Heart left ventricle (tissue), 16 donors: ENCODE data around the gene CDK6. TPM values are rescaled to one million over a fixed set of nuclear protein-coding genes. Genes with fewer than 3 reads are reported as not detected.

Experiments
- ATAC-seq, 4 donors: fragments of 200-7000 bp; cut with Tn5 transposase; one replicate each; pipeline ENCODE4 v1.9.1; 2020 to 2022; ENCODE audit warnings: moderate library complexity in 4 of 4, mild to moderate bottlenecking in 3 of 4, moderate number of reproducible peaks in 1 of 4
- DNase-seq, 5 donors: peaks; one replicate each; pipeline ENCODE4 v3.0.0-alpha.2; 2020
- H3K27ac ChIP-seq, 12 donors: fragments of 200-600 bp; sonication (generic) in 4 of 12; one replicate each; pipeline versions ENCODE4 v1.5.0 to v1.8.0; 2016 to 2022; ENCODE audit warnings: mild to moderate bottlenecking in 2 of 12
- H3K27me3 ChIP-seq, 9 donors: fragments of 200-600 bp; sonication (generic) in 2 of 9; one replicate each; pipeline versions ENCODE4 v1.5.1 to v1.8.0; 2016 to 2022; ENCODE audit warnings: mild to moderate bottlenecking in 3 of 9
- H3K36me3 ChIP-seq, 9 donors: fragments of 200-600 bp; sonication (generic) in 2 of 9; one replicate each; pipeline versions ENCODE4 v1.5.0 to v1.8.0; 2018 to 2022; ENCODE audit warnings: mild to moderate bottlenecking in 2 of 9
- H3K4me1 ChIP-seq, 12 donors: fragments of 200-600 bp; sonication (generic) in 4 of 12; one replicate each; pipeline versions ENCODE4 v1.5.0 to v1.8.0; 2016 to 2022; ENCODE audit warnings: mild to moderate bottlenecking in 3 of 12
- H3K4me3 ChIP-seq, 12 donors: fragments of 200-600 bp; sonication (generic) in 4 of 12; one replicate each; pipeline versions ENCODE4 v1.5.0 to v1.8.0; 2017 to 2022; ENCODE audit warnings: mild to moderate bottlenecking in 9 of 12, moderate library complexity in 4 of 12
- H3K9me3 ChIP-seq, 12 donors: fragments of 200-600 bp; sonication (generic) in 4 of 12; one replicate each; pipeline versions ENCODE4 v1.5.0 to v1.8.0; 2016 to 2022; ENCODE audit warnings: mild to moderate bottlenecking in 1 of 12
- POLR2A ChIP-seq, 2 donors: fragments of 450-650 bp; IDR thresholded peaks; one replicate each; pipeline ENCODE4 v1.6.1; 2017; ENCODE audit warnings: antibody characterized with exemption in 2 of 2, mild to moderate bottlenecking in 2 of 2, moderate library complexity in 2 of 2
- WGBS, 4 donors: extraction: QIAGEN DNeasy Blood & Tissue Kit in 2 of 4; methylation state at CpG; one replicate each; pipeline versions ENCODE4 v1.1.5 to v1.1.7; 2013 to 2018; 5-methylcytosine and 5-hydroxymethylcytosine counted together
- intact Hi-C, 10 donors: fragments of 100-400 bp; cut with DNase I; formaldehyde crosslinking; loops; one replicate each; pipeline versions ENCODE4 v1.11.1 to v1.14.2; 2022
- polyA plus RNA-seq, 2 donors: library from polyadenylated mRNA; stranded (reverse); fragments of 200-250 nt; gene quantifications; one replicate each; pipeline ENCODE4 v1.2.3, GENCODE V29; 2013
- total RNA-seq, 9 donors: library from RNA; depleted of rRNA in 2 of 9; stranded (reverse); fragments of >200 nt in 2 of 9; fragmentation: NEBNext Ultra II Directional in 3 of 9; extraction: Animal tissue kit (Norgen Biotek cat#: 25700) in 3 of 9; gene quantifications; one replicate each; pipeline versions ENCODE4 v1.1.0 to v1.2.4, GENCODE V29; 2016 to 2023
- TF ChIP-seq, protein P1 (sequence below), 12 donors: fragments of 200-600 bp; sonication (generic) in 4 of 12; IDR thresholded peaks; one replicate each; pipeline versions ENCODE4 v1.5.0 to v1.8.0; 2018 to 2022; ENCODE audit warnings: antibody characterized with exemption in 12 of 12, mild to moderate bottlenecking in 5 of 12
- donor health status: ischemic (EF 13 %, LVEDD 7.1; RV severe dilation, severe dysfunction).
- donor health status: healthy with polysubstance abuse.
- donor health status: DM: no; HTN: yes; CAD: no.
- donor health status: DM: no; HTN: no; CAD: no.
- donor health status: ischemic (EF 25% LVEDD 6.9; RV normal size, moderate dysfunction).
- donor health status: ischemic (EF 25% LVEDD 5.7; RV mildly dilated, moderate dysfunction).
- donor health status: healthy.
- donor health status: DM: yes; HTN: yes; CAD: no.
- donor health status: ischemic (EF 35%, LVEDD 5.7; RV mildly dilated, moderate dysfunction).
- donor health status: nonischemic (EF 11% LVEDD 7.7; RV severe dilation, severe dysfunction).
- donor health status: DM: yes; HTN: yes; CAD: no.
- donor health status: PGD.
- donor health status: ischemic (EF 29% LVEDD 5.4; RV normal size, mild dysfunction).
- donor health status: nonischemic (EF 23%, LVEDD 6.1; RV moderate dilation, normal function).

The CDK6 gene
- total and polyA plus RNA-seq, 11 donors: 2.2 to 40.5 (median 18.7) TPM

DNA sequence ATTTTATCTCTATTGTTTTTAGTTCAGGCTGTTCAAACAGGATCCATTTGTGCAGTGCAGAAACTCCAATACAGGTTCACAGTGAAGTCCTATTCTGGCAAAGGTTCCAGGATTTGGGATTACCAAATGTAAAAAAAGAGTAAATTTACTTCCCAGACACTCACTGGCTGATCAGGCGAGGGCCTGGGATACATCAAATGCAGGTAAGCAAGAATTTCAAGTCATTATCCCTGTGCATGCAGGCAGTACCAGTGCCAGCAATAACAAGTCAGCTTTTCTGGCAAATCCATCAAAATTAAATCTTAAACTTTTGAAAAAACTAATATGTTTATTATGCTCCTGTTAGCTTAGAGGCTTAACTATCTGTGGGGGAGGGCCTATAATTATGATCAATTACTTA lies 6.3 kb downstream of the CDK6 start:
- TF ChIP-seq, protein P1, sequence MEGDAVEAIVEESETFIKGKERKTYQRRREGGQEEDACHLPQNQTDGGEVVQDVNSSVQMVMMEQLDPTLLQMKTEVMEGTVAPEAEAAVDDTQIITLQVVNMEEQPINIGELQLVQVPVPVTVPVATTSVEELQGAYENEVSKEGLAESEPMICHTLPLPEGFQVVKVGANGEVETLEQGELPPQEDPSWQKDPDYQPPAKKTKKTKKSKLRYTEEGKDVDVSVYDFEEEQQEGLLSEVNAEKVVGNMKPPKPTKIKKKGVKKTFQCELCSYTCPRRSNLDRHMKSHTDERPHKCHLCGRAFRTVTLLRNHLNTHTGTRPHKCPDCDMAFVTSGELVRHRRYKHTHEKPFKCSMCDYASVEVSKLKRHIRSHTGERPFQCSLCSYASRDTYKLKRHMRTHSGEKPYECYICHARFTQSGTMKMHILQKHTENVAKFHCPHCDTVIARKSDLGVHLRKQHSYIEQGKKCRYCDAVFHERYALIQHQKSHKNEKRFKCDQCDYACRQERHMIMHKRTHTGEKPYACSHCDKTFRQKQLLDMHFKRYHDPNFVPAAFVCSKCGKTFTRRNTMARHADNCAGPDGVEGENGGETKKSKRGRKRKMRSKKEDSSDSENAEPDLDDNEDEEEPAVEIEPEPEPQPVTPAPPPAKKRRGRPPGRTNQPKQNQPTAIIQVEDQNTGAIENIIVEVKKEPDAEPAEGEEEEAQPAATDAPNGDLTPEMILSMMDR (IDR thresholded peaks at IDR 0.05): no peak
- Histone ChIP-seq H3K4me3 (no peak overlapping the region), H3K36me3 (peaks cover 0 to 6% (median 0%) of the 10 kb centered on the region in 9 donors), H3K9me3 (no peaks in the 10 kb centered on the region), H3K27ac (peak overlapping the region in 2 of 12 donors; percentile 4 to 9), H3K27me3 (no peaks in the 10 kb centered on the region), H3K4me1 (peaks cover 3 to 72% (median 41%) of the 10 kb centered on the region in 12 donors)
- DNase-seq (no peak), ATAC-seq (no peak)
- intact Hi-C loops: loop anchor here in 9 of 10 donors (5.0 to 10.0 kb wide), 8 partner anchors 33 to 227 kb away; no protein-coding TSS in a partner anchor
- WGBS, 4 donors: 79 to 87% (median 84%) methylated on average over 1 of the region's 1 CpG

DNA sequence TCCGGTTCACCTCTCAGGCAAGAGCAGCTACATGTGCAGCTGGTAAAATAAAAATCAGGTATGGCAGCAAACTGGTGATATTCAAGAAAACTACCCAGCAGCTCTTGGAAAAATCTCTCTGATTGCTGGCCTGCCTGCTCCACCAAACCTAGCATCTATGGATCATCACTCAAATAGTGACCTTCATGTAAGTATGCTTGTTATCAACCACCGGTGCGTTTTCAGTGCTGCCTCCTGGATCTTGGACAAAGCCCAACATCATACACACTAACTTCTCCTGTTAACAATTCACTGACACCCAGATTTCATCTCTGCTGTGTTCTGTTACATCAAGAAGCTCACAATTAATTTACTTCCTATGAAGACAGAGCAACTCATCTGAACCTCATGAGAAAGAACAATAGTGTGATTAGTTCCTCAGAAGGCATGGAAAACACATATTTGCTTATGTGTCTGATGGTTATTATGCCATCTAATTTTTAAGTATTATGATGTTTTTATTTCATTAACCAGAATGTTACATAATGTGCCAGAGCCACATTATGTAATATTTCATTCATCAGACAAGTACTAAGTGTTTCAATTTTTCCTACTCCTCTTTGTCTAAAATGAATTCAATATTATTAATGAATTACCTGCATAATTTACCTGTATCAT lies 8.8 kb downstream of the CDK6 start:
- Histone ChIP-seq H3K9me3 (no peaks in the 10 kb centered on the region), H3K27me3 (no peaks in the 10 kb centered on the region), H3K36me3 (peaks cover 0 to 6% (median 0%) of the 10 kb centered on the region in 9 donors), H3K4me3 (no peak overlapping the region), H3K4me1 (peaks cover 3 to 88% (median 40%) of the 10 kb centered on the region in 12 donors), H3K27ac (peak overlapping the region in 3 of 12 donors; percentile 6 to 17 (median 9))
- WGBS, 4 donors: 19 to 35% (median 30%) methylated on average over 3 of the region's 3 CpGs
- peak in 2 of 4 donors; percentile 21 to 54 for ATAC-seq
- intact Hi-C loops: loop anchor here in 1 of 10 donors (5.0 kb wide), 1 partner anchor 35 kb away; no protein-coding TSS in a partner anchor
- DNase-seq: peak in 1 of 5 donors; percentile 29
- TF ChIP-seq POLR2A (IDR thresholded peaks at IDR 0.05): no peak
- TF ChIP-seq, protein P1 (IDR thresholded peaks at IDR 0.05): no peak

DNA sequence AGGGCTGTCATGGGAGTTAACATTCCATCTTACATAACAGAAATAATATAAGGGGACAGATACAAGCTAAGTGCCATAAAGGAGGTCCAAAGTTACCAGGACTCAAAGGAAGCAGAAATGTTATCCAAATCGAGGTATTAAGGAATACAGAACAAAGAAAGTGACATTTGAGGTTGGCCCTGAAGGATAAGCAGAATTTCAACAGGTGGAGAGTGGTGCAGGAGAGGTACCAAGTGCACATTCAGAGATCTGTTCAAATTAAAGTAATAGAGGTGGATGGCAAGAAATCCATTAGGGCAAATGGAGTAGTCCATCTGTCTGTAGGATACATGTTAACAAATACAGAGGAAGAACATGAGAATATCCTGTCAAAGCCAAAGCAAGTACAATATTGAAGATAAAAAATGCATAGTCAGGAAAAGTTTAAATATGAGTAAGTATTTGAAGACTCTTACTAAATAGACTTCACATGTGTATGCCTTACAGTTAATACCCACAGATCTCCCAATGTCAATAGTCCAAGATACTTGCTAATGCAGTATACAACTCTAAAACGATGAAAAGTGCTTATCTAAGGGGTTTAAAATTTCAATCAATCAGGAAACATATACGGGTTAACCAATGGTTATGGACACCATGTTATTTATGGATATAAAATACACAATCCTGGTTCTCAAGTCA lies 10.0 kb downstream of the CDK6 start:
- DNase-seq (no peak), ATAC-seq (no peak)
- no peaks in the 10 kb centered on the region for H3K9me3 ChIP-seq
- peaks cover 3 to 77% (median 35%) of the 10 kb centered on the region in 12 donors for H3K4me1 ChIP-seq
- no peak overlapping the region for H3K4me3 ChIP-seq
- intact Hi-C loops: loop anchor here in 1 of 10 donors (5.0 kb wide), 1 partner anchor 34 kb away; no protein-coding TSS in a partner anchor
- WGBS, 4 donors: 55 to 77% (median 69%) methylated on average over 3 of the region's 3 CpGs
- H3K27ac ChIP-seq: no peak overlapping the region
- H3K27me3 ChIP-seq: no peaks in the 10 kb centered on the region
- peaks cover 0 to 6% (median 0%) of the 10 kb centered on the region in 9 donors for H3K36me3 ChIP-seq
- TF ChIP-seq, protein P1 (IDR thresholded peaks at IDR 0.05): no peak
- no peak for TF ChIP-seq POLR2A (IDR thresholded peaks at IDR 0.05)

- intact Hi-C loops: loop anchor here in 1 of 10 donors (5.0 kb wide), 1 partner anchor 33 kb away; no protein-coding TSS in a partner anchor
These were observed 11.4 kb downstream of the CDK6 start for GRCh38 chr7:92824901-92825480.

More at GRCh38 chr7:92824901-92825480, 11.4 kb downstream of the CDK6 start:
- ATAC-seq (no peak), DNase-seq (no peak)
- WGBS, 4 donors: 91 to 96% (median 95%) methylated on average over 3 of the region's 3 CpGs
- TF ChIP-seq POLR2A (IDR thresholded peaks at IDR 0.05): no peak
- TF ChIP-seq, protein P1 (IDR thresholded peaks at IDR 0.05): no peak
- peaks cover 0 to 6% (median 0%) of the 10 kb centered on the region in 9 donors for H3K36me3 ChIP-seq
- H3K4me1 ChIP-seq: peaks cover 3 to 65% (median 26%) of the 10 kb centered on the region in 12 donors
- H3K27me3 ChIP-seq: no peaks in the 10 kb centered on the region
- no peak overlapping the region for H3K27ac ChIP-seq
- peaks cover 0 to 4% (median 0%) of the 10 kb centered on the region in 12 donors for H3K9me3 ChIP-seq
- no peak overlapping the region for H3K4me3 ChIP-seq
